GM12891 (cell line): ENCODE results near the gene SPATA21.

Source experiments
- POLR2A ChIP-seq: IDR thresholded peaks from 2 replicates; pipeline ENCODE4 v1.6.1; 2011; ENCODE audit warnings: low read depth, low read length, control low read depth
- POLR2AphosphoS5 ChIP-seq: IDR thresholded peaks from 2 replicates; pipeline ENCODE4 v1.6.1; 2011; ENCODE audit warnings: low read depth, low read length, control low read depth
- SPI1 ChIP-seq: IDR thresholded peaks from 2 replicates; pipeline ENCODE4 v1.6.1; 2011; ENCODE audit warnings: low read depth, low read length, control low read depth
- TAF1 ChIP-seq: IDR thresholded peaks from 2 replicates; pipeline ENCODE4 v1.6.1; 2011; ENCODE audit warnings: low read depth, low read length, control low read depth

DNA sequence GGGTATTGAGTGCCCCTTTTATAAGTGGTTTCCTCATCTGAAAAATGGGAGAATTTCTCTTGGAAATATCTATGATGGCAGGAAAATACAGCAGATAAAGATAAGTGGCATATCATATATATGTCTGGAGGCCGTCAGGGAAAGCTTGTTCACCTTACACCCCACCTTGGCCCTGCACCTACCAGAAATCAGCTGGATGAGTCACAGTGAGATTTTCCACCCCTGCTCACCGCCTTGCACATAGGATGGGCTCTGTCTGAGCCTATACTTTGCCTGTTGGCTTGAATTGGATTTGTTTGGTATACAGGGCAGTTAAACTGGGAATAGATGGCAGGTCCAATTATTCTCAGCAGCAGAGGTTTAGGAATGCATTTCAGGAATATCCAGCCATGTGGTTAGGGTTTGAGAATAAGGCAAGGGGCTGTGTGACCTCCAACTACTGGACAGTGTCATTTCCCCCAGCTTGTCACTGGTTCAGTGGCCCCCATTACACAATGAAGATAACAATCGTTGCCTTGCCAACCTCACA is at the start of gene SPATA21:
- TF ChIP-seq POLR2AphosphoS5 (no peak), POLR2A (no peak), TAF1 (no peak), SPI1 (no peak)
